ENCODE data around the gene COX20.
A peak's percentile ranks its signal among the peaks of the same experiment; 100 is the strongest.

Gene COX20

DNA sequence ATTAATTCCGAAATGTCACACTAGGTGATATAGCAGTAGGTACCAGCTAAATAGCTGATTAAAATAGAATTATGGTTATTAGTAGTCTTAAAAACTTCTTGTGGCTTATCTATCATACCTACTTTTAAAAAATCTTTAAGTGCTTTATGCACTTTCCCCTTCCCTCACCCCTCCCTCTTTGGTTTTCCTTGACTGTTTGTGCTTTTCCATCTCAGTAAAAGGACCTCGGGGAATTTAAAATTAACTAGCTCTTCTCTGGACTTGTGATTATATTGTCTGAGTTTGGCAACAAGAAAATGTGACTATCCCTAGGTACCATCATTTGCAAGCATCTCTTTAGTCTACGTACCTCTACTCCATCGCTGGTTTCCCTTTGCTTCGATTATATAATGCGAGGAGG, 11.2 kb downstream of the COX20 start:
- Histone ChIP-seq H3K9me3 (ENCODE audit: control insufficient read depth, low read length) (no peaks in the 10 kb centered on the region), H4K91ac (ENCODE audit: low read length) (no peak overlapping the region), H2BK120ac (ENCODE audit: low read depth, low read length) (no peak overlapping the region), H3K9ac (ENCODE audit: low read length) (no peak overlapping the region), H3K18ac (ENCODE audit: low read depth in 1 of 2, low read length in 2 of 2) (no peak overlapping the region), H2BK15ac (ENCODE audit: low read depth, poor library complexity, severe bottlenecking) (no peak overlapping the region), H2AFZ (ENCODE audit: low read depth, low read length) (no peak overlapping the region), H3K4me2 (ENCODE audit: low read length, poor library complexity, severe bottlenecking) (no peak overlapping the region), H3K27me3 (ENCODE audit: control insufficient read depth in 1 of 2, insufficient read depth in 1 of 2, low read length in 2 of 2) (no peaks in the 10 kb centered on the region), H3K4me3 (ENCODE audit: insufficient read depth in 1 of 2, low read depth in 1 of 2, low read length in 2 of 2) (no peak overlapping the region), H2BK12ac (ENCODE audit: low read length in 2 of 2) (no peak overlapping the region), H3K14ac (ENCODE audit: low read length in 2 of 2) (no peak overlapping the region), H4K8ac (ENCODE audit: low read length) (no peak overlapping the region), H2BK5ac (ENCODE audit: low read depth, low read length, poor library complexity, severe bottlenecking) (no peak overlapping the region), H3K4me1 (ENCODE audit: control insufficient read depth, insufficient read depth, low read depth, low read length) (no peaks in the 10 kb centered on the region), H3K27ac (ENCODE audit: low read length, poor library complexity, severe bottlenecking) (no peak overlapping the region), H3K23ac (ENCODE audit: low read length in 2 of 2) (no peak overlapping the region), H3K79me1 (replicated peaks; ENCODE audit: low read length, poor library complexity, severe bottlenecking) (no peaks in the 10 kb centered on the region), H3K36me3 (ENCODE audit: control insufficient read depth in 1 of 2, insufficient read depth in 2 of 2, low read depth in 1 of 2, low read length in 2 of 2) (peaks cover 11 to 99% of the 10 kb centered on the region in 2 experiments), H2AK5ac (ENCODE audit: low read length, severe bottlenecking) (no peak overlapping the region), H3K4ac (ENCODE audit: low read depth in 1 of 2, low read length in 2 of 2) (no peak overlapping the region)
- DNase-seq, result no peak
- WGBS, result 80% methylated on average over 1 of the region's 6 CpGs

DNA sequence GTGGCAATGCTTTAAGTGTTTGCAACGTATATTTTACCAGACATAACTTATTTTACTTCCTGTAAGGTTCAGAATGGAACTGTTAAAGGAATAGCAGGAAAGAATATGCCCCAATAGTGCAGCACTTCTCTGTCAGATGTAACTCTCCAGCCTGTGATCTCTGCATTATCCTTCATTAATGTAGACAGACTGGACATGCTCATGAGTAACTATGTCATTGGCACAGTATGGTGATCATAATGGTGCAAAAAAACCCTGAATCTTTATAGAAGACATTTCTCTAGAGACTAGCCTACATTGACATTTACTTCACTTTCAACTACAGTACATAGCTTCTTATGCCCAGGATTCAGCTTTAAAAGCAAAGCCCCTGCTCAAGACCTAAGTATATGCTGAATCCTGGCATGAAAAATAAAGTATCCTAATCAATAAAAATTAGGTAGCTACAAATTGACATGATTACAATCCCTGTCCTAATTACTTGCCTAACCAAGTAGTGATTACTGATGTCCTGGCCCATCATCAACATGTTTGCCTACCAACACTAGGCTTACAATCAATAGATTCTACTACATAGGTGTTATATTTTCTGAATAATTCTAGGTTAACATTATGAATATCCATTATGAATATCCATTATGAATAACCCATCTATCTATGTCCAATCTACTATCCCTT, 13.9 kb downstream of the COX20 start:
- Histone ChIP-seq H3K4ac (ENCODE audit: low read depth in 1 of 2, low read length in 2 of 2) (no peak overlapping the region), H3K23ac (ENCODE audit: low read length in 2 of 2) (no peak overlapping the region), H4K91ac (ENCODE audit: low read length) (no peak overlapping the region), H3K4me2 (ENCODE audit: low read length, poor library complexity, severe bottlenecking) (no peak overlapping the region), H3K18ac (ENCODE audit: low read depth in 1 of 2, low read length in 2 of 2) (no peak overlapping the region), H3K27ac (ENCODE audit: low read length, poor library complexity, severe bottlenecking) (no peak overlapping the region), H3K4me1 (ENCODE audit: control insufficient read depth, insufficient read depth, low read depth, low read length) (no peaks in the 10 kb centered on the region), H4K8ac (ENCODE audit: low read length) (no peak overlapping the region), H2AK5ac (ENCODE audit: low read length, severe bottlenecking) (no peak overlapping the region), H3K27me3 (ENCODE audit: control insufficient read depth in 1 of 2, insufficient read depth in 1 of 2, low read length in 2 of 2) (no peaks in the 10 kb centered on the region), H2AFZ (ENCODE audit: low read depth, low read length) (no peak overlapping the region), H2BK12ac (ENCODE audit: low read length in 2 of 2) (no peak overlapping the region), H3K9me3 (ENCODE audit: control insufficient read depth, low read length) (no peaks in the 10 kb centered on the region), H3K36me3 (ENCODE audit: control insufficient read depth in 1 of 2, insufficient read depth in 2 of 2, low read depth in 1 of 2, low read length in 2 of 2) (peaks cover 10 to 99% of the 10 kb centered on the region in 2 experiments), H3K79me1 (replicated peaks; ENCODE audit: low read length, poor library complexity, severe bottlenecking) (no peaks in the 10 kb centered on the region), H3K14ac (ENCODE audit: low read length in 2 of 2) (no peak overlapping the region), H2BK5ac (ENCODE audit: low read depth, low read length, poor library complexity, severe bottlenecking) (no peak overlapping the region), H3K9ac (ENCODE audit: low read length) (peak overlapping the region; percentile 5), H2BK120ac (ENCODE audit: low read depth, low read length) (no peak overlapping the region), H2BK15ac (ENCODE audit: low read depth, poor library complexity, severe bottlenecking) (no peak overlapping the region), H3K4me3 (ENCODE audit: insufficient read depth in 1 of 2, low read depth in 1 of 2, low read length in 2 of 2) (no peak overlapping the region)
- no peak for DNase-seq
- WGBS, result no CpG with 5 or more reads among the region's 1 CpG

DNA sequence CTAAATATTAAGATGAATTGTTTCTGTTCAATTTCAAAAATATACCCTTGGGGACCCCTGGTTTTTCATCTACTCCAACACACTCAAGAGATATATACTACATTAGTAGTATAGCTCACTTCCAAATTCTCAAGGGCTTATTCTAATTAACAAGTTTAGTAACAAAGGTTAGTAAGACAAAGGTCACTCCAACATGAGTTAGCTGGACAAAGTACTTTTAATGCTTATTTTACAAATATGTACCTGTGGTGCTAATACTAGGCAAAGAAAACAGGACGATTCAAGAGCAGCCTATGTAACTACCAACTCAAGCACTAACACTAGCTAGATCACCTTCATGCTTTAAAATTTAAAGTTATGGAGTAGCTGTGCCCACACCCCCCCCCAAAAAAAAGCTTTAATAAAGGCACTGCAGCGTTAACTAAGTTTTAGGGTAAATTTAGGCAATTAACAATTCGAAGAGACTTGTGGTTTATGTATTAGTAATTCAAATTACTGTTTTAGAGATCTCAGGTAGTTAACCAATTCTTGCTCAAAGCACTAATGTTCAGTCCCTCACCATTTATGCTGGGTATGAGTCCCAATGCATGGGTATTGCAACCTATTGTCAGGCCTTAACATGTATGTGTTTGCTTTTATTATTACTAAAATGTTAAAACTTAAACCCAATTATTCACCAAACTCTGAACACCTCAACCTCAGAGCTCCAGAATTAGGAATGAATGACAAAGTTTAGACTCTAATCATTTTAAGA, 14.8 kb downstream of the COX20 start:
- WGBS, result 100% methylated on average over 1 of the region's 3 CpGs

DNA sequence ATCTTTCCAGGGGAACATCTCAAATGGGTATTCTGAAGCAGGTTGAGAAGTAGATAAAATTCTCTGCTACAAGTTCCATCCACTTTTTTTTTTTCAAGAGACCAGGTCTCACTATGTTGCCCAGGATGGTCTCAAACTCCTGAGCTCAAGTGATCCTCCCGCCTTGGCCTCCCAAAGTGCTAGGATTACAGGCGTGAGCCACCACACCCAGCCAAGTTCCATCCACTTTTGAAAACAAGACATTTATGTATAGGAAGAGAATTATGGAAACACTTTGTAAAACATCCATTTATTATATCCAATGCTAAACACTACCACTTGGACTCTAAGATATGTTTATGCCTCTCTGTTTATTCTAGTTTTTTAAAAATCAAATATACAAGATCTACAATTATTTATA, 15.4 kb downstream of the COX20 start:
- no peak overlapping the region for H3K4ac ChIP-seq (ENCODE audit: low read depth in 1 of 2, low read length in 2 of 2)
- H3K4me3 ChIP-seq (ENCODE audit: insufficient read depth in 1 of 2, low read depth in 1 of 2, low read length in 2 of 2), result no peak overlapping the region
- no peak overlapping the region for H2BK15ac ChIP-seq (ENCODE audit: low read depth, poor library complexity, severe bottlenecking)
- H3K27ac ChIP-seq (ENCODE audit: low read length, poor library complexity, severe bottlenecking), result no peak overlapping the region
- H2AFZ ChIP-seq (ENCODE audit: low read depth, low read length), result no peak overlapping the region
- no peak overlapping the region for H2AK5ac ChIP-seq (ENCODE audit: low read length, severe bottlenecking)
- H2BK5ac ChIP-seq (ENCODE audit: low read depth, low read length, poor library complexity, severe bottlenecking), result no peak overlapping the region
- no peak overlapping the region for H4K8ac ChIP-seq (ENCODE audit: low read length)
- no peak overlapping the region for H3K23ac ChIP-seq (ENCODE audit: low read length in 2 of 2)
- H3K18ac ChIP-seq (ENCODE audit: low read depth in 1 of 2, low read length in 2 of 2), result no peak overlapping the region
- no peaks in the 10 kb centered on the region for H3K79me1 ChIP-seq (replicated peaks; ENCODE audit: low read length, poor library complexity, severe bottlenecking)
- H3K4me1 ChIP-seq (ENCODE audit: control insufficient read depth, insufficient read depth, low read depth, low read length), result no peaks in the 10 kb centered on the region
- no peaks in the 10 kb centered on the region for H3K27me3 ChIP-seq (ENCODE audit: control insufficient read depth in 1 of 2, insufficient read depth in 1 of 2, low read length in 2 of 2)
- H3K4me2 ChIP-seq (ENCODE audit: low read length, poor library complexity, severe bottlenecking), result no peak overlapping the region
- H3K36me3 ChIP-seq (ENCODE audit: control insufficient read depth in 1 of 2, insufficient read depth in 2 of 2, low read depth in 1 of 2, low read length in 2 of 2), result peaks cover 7 to 100% of the 10 kb centered on the region in 2 experiments
- no peak for DNase-seq
- no peak overlapping the region for H3K14ac ChIP-seq (ENCODE audit: low read length in 2 of 2)
- H3K9ac ChIP-seq (ENCODE audit: low read length), result no peak overlapping the region
- H4K91ac ChIP-seq (ENCODE audit: low read length), result no peak overlapping the region
- no peak overlapping the region for H2BK12ac ChIP-seq (ENCODE audit: low read length in 2 of 2)
- no peaks in the 10 kb centered on the region for H3K9me3 ChIP-seq (ENCODE audit: control insufficient read depth, low read length)
- H2BK120ac ChIP-seq (ENCODE audit: low read depth, low read length), result no peak overlapping the region
- no CpG with 5 or more reads among the region's 2 CpGs for WGBS

More for the DNA sequence above, 14.8 kb downstream of the COX20 start:
- Histone ChIP-seq H4K91ac (ENCODE audit: low read length) (no peak overlapping the region), H2AK5ac (ENCODE audit: low read length, severe bottlenecking) (no peak overlapping the region), H3K27me3 (ENCODE audit: control insufficient read depth in 1 of 2, insufficient read depth in 1 of 2, low read length in 2 of 2) (no peaks in the 10 kb centered on the region), H3K23ac (ENCODE audit: low read length in 2 of 2) (no peak overlapping the region), H3K4me2 (ENCODE audit: low read length, poor library complexity, severe bottlenecking) (no peak overlapping the region), H3K36me3 (ENCODE audit: control insufficient read depth in 1 of 2, insufficient read depth in 2 of 2, low read depth in 1 of 2, low read length in 2 of 2) (peaks cover 8 to 99% of the 10 kb centered on the region in 2 experiments), H2BK12ac (ENCODE audit: low read length in 2 of 2) (no peak overlapping the region), H3K4me3 (ENCODE audit: insufficient read depth in 1 of 2, low read depth in 1 of 2, low read length in 2 of 2) (no peak overlapping the region), H3K4me1 (ENCODE audit: control insufficient read depth, insufficient read depth, low read depth, low read length) (no peaks in the 10 kb centered on the region), H3K18ac (ENCODE audit: low read depth in 1 of 2, low read length in 2 of 2) (no peak overlapping the region), H2BK15ac (ENCODE audit: low read depth, poor library complexity, severe bottlenecking) (no peak overlapping the region), H3K4ac (ENCODE audit: low read depth in 1 of 2, low read length in 2 of 2) (no peak overlapping the region), H3K9me3 (ENCODE audit: control insufficient read depth, low read length) (no peaks in the 10 kb centered on the region), H3K27ac (ENCODE audit: low read length, poor library complexity, severe bottlenecking) (no peak overlapping the region), H2BK120ac (ENCODE audit: low read depth, low read length) (no peak overlapping the region), H4K8ac (ENCODE audit: low read length) (no peak overlapping the region), H3K79me1 (replicated peaks; ENCODE audit: low read length, poor library complexity, severe bottlenecking) (no peaks in the 10 kb centered on the region), H2BK5ac (ENCODE audit: low read depth, low read length, poor library complexity, severe bottlenecking) (no peak overlapping the region), H3K9ac (ENCODE audit: low read length) (no peak overlapping the region), H2AFZ (ENCODE audit: low read depth, low read length) (no peak overlapping the region), H3K14ac (ENCODE audit: low read length in 2 of 2) (no peak overlapping the region)
- no peak for DNase-seq

Measured in mesenchymal stem cell (in vitro differentiated cells and primary cell).